NCI-H524 (cell line): ENCODE results near the gene ACOT7.
"Not testable (repeated sequence)": the region's sequence is repeated elsewhere in the genome, so short reads cannot be mapped to it uniquely, and the experiment has no call there.

Experiments used
- DNase-seq, 2 experiments: peaks; one replicate each; lab custom pipeline; 2025; lab: John Stamatoyannopoulos, UW

The ACOT7 gene

GRCh38 chr1:6239213-6239752, 154.3 kb downstream of the ACOT7 start:
- no peak for DNase-seq

DNA sequence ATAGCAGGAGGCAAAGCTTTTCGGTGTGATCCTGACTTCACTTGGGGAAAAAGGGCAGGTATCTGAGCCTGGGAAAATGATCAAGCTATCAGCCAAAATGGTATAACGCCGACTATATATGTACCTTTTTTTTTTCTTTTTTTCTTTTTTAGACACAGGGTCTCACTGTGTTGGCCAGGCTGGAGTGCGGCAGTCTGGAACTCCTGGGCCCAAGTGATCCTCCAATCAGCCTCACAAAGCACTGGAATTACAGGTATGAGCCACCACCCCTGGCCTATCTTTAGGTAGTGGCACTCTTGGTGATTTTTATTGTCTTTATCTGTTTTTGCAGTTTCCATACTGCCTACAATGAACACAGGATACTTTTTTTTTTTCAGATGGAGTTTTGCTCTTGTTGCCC, 156.5 kb downstream of the ACOT7 start:
- no peak for DNase-seq

DNA sequence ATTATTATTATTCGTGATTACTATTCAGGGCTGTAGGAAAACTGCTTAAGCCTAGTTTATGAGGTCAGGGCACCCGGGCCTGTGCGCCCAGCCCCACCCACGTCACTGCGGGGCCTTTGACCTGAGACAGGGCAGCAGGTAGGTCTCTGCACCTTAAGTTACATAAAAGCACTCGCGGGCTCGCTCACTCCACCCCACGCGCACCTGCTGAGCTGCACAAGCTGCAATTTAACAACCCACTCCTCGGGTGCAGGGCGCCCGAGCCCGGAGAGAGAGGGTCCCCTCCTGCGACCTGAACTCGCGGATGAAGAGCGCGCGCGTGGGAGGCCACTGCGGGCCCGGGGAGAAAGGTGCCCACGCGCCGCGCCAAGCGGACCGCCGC, 158.3 kb downstream of the ACOT7 start:
- no peak for DNase-seq

DNA sequence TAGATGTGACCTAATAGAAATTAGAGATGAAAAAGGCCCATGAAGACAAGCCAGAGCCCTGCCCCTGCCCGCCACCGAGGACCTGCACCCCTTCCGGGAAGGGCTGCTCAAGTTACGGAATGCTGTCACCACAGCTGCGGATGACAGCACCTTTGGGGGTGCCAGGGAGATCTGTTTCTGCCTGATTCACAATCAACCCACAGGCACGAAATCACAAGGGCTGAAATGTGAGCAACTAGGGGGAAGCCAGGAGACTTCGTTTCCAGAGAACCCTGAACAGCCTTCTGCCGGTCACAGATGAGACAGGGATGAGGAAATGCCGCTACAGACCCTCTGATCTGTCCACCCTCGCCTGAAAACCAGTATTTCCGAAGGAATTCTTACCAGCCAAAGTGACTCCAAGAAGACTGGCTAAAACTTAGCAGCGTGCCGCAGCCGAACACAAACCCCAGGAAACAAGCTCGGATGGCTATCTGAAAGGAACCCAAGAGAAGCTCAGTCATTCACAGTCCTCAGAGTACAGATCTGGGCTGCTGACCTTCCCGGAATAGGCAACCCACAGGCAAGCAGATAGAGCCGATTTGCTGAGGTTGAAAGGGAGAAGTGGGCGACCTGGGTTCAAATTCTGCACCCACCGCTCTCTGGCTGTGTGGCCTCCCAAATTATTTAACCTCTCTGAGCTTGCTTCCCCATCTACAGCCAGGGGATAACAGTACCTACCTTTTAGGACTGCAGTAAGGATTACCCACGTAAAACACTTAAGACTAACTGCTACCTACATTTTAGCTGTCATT, 158.9 kb downstream of the ACOT7 start:
- DNase-seq, result no peak

GRCh38 chr1:6233376-6233775, 160.2 kb downstream of the ACOT7 start:
- DNase-seq, result no peak

GRCh38 chr1:6225651-6226050, 167.9 kb downstream of the ACOT7 start:
- DNase-seq, result no peak

DNA sequence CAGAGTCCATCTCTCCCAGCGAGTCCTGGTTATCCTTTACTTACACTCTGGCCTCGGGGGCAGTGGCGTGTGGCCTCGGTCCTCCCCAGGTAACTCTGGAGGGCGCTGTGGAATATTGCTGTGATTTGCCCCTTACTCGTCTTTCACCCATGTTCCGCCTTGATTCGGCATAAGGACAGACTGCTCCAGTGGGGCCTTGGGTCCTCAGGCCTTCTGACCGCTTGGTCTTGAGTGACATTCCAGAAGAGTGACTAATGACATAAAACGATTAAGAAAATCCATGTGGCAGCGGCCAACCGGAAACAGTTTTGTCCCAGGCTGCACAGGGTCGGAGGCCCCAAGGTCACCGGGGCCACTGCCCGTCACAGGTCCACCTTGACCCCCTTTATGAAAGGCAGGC, 168.8 kb downstream of the ACOT7 start:
- DNase-seq, result no peak

DNA sequence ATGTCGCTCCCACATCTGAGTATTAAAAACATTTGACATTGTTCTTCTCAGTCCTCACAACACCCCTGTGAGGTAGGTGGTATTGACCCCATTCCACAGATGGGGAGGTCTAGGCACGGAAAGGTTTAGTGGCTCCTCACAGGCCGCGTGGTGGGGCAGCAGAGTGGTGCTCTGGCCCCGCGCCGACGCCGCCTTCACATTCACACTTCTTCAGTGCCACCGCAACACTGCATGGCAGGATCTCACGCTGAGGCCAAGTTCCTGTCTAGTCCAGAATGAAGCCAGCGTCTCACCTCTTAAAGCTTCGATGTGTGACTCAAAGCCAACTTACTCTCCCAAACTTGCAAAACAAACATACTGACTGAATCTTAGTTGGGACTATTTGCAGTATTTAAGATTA, 169.9 kb downstream of the ACOT7 start:
- DNase-seq, result no peak

- no peak for DNase-seq
Measured at GRCh38 chr1:6222636-6223035, 170.9 kb downstream of the ACOT7 start.

DNA sequence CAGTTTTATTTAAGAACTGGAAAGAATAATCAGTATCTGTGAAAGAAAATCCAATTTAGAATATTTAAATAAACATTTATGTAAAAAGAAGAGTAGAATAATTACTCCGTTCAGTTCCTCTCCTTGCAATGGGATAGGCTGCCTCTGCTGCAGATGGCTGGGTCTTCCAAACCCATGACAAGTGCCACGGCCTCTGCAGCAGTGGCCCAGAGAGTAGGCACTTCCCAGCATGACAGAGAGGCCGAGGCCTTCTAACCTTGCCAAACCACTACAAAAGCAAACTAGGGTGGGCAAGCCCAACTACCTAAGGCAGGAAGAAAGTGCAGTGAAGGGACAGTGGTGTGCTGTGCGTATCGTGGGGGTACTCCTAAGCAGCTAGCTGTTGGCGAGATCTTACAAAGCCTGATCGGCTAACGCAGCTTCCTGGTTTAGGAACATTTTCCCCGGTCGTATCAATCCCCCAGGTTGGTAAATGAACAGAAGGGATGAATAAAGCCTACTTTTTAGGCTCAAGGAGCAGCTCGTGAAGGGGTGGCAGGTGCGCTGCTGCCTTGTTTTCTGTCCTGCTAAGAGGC, 172.3 kb downstream of the ACOT7 start:
- DNase-seq, result no peak

GRCh38 chr1:6220236-6220635, 173.3 kb downstream of the ACOT7 start:
- peak in 1 of 2 experiments; percentile 38 for DNase-seq

DNA sequence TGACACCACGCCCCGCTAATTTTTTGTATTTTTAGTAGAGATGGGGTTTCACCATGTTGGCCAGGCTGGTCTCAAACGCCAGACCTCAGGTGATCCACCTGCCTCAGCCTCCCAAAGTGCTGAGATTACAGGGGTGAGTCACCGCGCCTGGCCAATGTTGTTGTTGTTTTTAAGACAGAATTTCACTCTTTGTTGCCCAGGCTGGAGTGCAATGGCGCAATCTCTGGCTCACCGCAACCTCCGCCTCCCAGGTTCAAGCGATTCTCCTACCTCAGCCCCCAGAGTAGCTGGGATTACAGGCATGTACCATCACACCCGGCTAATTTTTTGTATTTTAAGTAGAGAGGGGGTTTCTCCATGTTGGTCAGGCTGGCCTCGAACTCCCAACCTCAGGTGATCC, 173.9 kb downstream of the ACOT7 start:
- DNase-seq, result not testable (repeated sequence)

DNA sequence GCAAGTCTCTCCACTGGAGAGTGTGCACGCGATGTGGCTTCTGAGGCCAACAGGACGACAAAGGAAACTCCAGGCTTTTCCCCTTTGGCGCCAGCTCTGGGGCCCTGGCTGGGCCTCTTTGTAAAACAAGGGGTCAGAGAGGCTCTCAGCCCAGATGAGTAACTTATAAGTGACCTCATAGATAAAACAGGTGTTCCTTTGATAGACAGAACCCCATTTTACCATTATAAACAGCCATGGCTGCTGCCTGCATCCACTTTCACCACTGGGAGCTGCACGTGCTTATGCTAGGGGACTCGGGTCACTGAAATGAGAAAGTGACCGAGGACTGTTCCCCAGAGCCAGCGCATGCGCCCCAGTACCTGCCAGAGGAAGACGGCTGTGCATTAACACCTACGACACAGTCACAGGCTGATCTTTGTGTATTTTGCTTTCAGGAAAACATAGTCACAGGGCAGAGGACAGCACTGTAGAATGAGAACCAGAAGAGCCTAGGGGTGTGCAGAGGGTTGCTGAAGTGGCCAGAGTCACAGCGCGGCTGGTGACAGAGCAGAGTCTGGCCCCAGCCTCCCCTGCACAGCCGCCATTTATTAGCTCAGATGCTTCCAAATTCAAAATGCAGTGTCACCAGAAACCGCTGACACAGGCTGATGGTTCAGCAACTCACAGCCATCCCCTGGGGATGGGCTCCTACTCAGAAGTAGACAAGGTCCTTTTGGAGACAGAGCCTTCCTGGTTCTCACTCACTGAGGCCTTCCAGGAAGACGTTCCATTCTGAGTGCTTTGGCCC, 175.0 kb downstream of the ACOT7 start:
- no peak for DNase-seq
